ENCODE measurements around the gene PCK1. TPM values are rescaled to one million over a fixed set of nuclear protein-coding genes. Genes with fewer than 3 reads are reported as not detected.

Gene PCK1
- total and polyA plus RNA-seq, 2 of the 13 experiments (the other 11 are each of a cell fraction or from before 2014, with no cell fraction given), result 6.5 to 12.6 TPM

GRCh38 chr20:57564951-57565642 is 4.2 kb downstream of the PCK1 start:
- Histone ChIP-seq H2AFZ (ENCODE audit: low read length) (no peak overlapping the region), H3K27ac (ENCODE audit: extremely low read length, insufficient read depth, low read length) (peak overlapping the region; percentile 3), H3K4me1 (ENCODE audit: insufficient read depth, low read length) (peaks cover 93% of the 10 kb centered on the region), H3K4me2 (ENCODE audit: low read depth, low read length) (peak overlapping the region; percentile 10; the same call in 1 of the 2 replicates), H3K79me2 (ENCODE audit: insufficient read depth, low read length) (peaks cover 10% of the 10 kb centered on the region), H3K36me3 (replicated peaks in 1 of 2; ENCODE audit: control insufficient read depth in 1 of 2, insufficient read depth in 2 of 2, low read length in 2 of 2) (peaks cover 0 to 22% of the 10 kb centered on the region in 2 experiments; a peak in 2 of 5 replicates), H3K27me3 (ENCODE audit: control insufficient read depth in 1 of 2, insufficient read depth in 2 of 2, low read length in 2 of 2) (peaks cover 0 to 4% of the 10 kb centered on the region in 2 experiments; a peak in 4 of 5 replicates), H4K20me1 (ENCODE audit: insufficient read depth, low read length) (no peaks in the 10 kb centered on the region; the same call in 1 of the 2 replicates), H3K9ac (ENCODE audit: insufficient read depth, low read depth, low read length) (peak overlapping the region; percentile 4; the same call in 1 of the 2 replicates), H3K4me3 (replicated peaks in 1 of 3; ENCODE audit: insufficient read depth in 1 of 3, low read depth in 2 of 3, low read length in 3 of 3) (no peak overlapping the region), H3K9me3 (ENCODE audit: low read length) (no peaks in the 10 kb centered on the region)
- DNase-seq (ENCODE audit: low spot score), result no peak
- BruUV-seq (replicated peaks), result no TSS peak
- CTCF ChIA-PET (ENCODE audit: low intra/inter-chr PET ratio, low total read pairs), result no interaction called here
- WGBS (ENCODE audit: low lambda C conversion rate), result 94% methylated on average over 11 of the region's 11 CpGs
- FAIRE-seq, result no peak
- no peak for ATAC-seq
- intact Hi-C loops (cut with micrococcal nuclease; ENCODE audit: unreplicated experiment), result no loop called here
- in situ Hi-C loops (cut with HindIII; ENCODE audit: extremely low pct_ligation_motif_present, low pct_unique_long_range_greater_than_20kb), result no loop called here
- POLR2A ChIA-PET, result interaction anchor here (0.7 to 4.9 kb wide), 4 partner anchors 13 to 38 kb away, joined by 3 to 26 read pairs (median 4); no protein-coding TSS in a partner anchor
- no peak for TF ChIP-seq TRAFD1 (CRISPR knock-in tag; IDR thresholded peaks at IDR 0.05; ENCODE audit: borderline replicate concordance)
- TF ChIP-seq ZMYM4 (CRISPR knock-in tag; IDR thresholded peaks at IDR 0.05), result 0 out of 2 replicates have a peak, but pooled peaks have one; percentile 28
- peak; percentile 77; the same call in 1 of the 2 replicates for TF ChIP-seq MBD4 (IDR thresholded peaks at IDR 0.05; ENCODE audit: borderline replicate concordance, low read length)
- TF ChIP-seq FOXK1 (CRISPR knock-in tag; IDR thresholded peaks at IDR 0.05; ENCODE audit: borderline replicate concordance, low read depth), result peak; percentile 20; the same call in 1 of the 2 replicates
- peak; percentile 47; the same call in 1 of the 2 replicates for TF ChIP-seq ZNF572 (CRISPR knock-in tag; IDR thresholded peaks at IDR 0.05)
- TF ChIP-seq KDM5B (CRISPR knock-in tag; IDR thresholded peaks at IDR 0.05; ENCODE audit: borderline replicate concordance), result 0 out of 2 replicates have a peak, but pooled peaks have one; percentile 43
- peak; percentile 44; the same call in 1 of the 2 replicates for TF ChIP-seq PAF1 (CRISPR knock-in tag; IDR thresholded peaks at IDR 0.05)
- TF ChIP-seq PRDM10 (CRISPR knock-in tag; IDR thresholded peaks at IDR 0.05; ENCODE audit: low read depth), result no peak
- no peak for TF ChIP-seq GLMP (CRISPR knock-in tag; IDR thresholded peaks at IDR 0.05; ENCODE audit: borderline replicate concordance)
- peak; percentile 25; the same call in 1 of the 2 replicates for TF ChIP-seq ZNF687 (CRISPR knock-in tag; IDR thresholded peaks at IDR 0.05)
- no peak for TF ChIP-seq ZNF547 (CRISPR knock-in tag; IDR thresholded peaks at IDR 0.05)
